Measurements from ENCODE around the gene PRRT1. TPM values are rescaled to one million over a fixed set of nuclear protein-coding genes. Genes with fewer than 3 reads are reported as not detected.

The PRRT1 gene
- total RNA-seq, 1 experiment from 2014 or later, result 12.6 TPM

DNA sequence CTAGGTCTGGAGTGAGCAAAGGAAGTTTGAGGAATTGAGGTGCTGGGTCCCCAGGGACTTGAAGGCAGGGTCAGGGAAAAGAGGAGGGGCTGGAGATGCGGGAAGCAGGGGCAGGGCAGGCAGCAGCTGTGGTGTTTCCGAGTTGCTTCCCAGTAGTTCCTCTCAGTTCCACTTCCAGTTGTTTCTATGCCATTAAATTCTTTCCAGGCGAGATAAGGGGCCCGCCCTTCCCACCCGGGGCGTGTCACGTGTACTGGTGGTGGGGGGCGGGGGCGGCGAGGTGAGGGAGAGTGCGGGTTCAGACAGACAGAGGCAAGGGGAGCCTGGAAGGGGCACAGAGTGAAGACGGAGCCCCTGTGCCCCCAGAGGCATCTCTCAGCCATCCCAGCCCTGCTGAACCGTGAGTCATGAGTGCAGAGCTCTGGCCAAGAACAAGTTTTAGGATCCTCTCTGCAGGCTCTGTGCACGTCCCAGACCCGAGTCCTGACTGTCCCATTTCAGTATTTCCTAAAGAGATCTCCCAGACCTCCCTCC lies 43.6 kb downstream of the PRRT1 start:
- Histone ChIP-seq H3K79me2 (ENCODE audit: low read depth) (no peaks in the 10 kb centered on the region), H3K27ac (no peak overlapping the region), H3K4me3 (no peak overlapping the region), H3K4me2 (peak overlapping the region; percentile 41; the same call in 1 of the 2 replicates), H3F3A (ENCODE audit: insufficient read depth, low read depth) (peaks cover 8% of the 10 kb centered on the region), H3K27me3 (ENCODE audit: insufficient read depth, low read depth) (no peaks in the 10 kb centered on the region), H2AFZ (no peak overlapping the region), H3K9me2 (ENCODE audit: insufficient read depth) (no peaks in the 10 kb centered on the region), H3K36me3 (ENCODE audit: low read depth) (no peaks in the 10 kb centered on the region), H3K4me1 (replicated peaks; ENCODE audit: insufficient read depth) (peaks cover 15% of the 10 kb centered on the region; the same call in 1 of the 2 replicates), H4K20me1 (ENCODE audit: insufficient read depth) (no peaks in the 10 kb centered on the region), H3K9me3 (ENCODE audit: insufficient read depth, low read depth) (no peaks in the 10 kb centered on the region)
- CTCF ChIA-PET, result no interaction called here
- TF ChIP-seq EZH2 (IDR thresholded peaks at IDR 0.05; ENCODE audit: low read depth), result no peak
- no peak for DNase-seq
- no TSS peak for BruUV-seq (replicated peaks)
- intact Hi-C loops (cut with micrococcal nuclease; ENCODE audit: unreplicated experiment), result no loop called here
- POLR2A ChIA-PET (ENCODE audit: unreplicated experiment), result interaction anchor here (0.6 to 0.7 kb wide), 2 partner anchors 15 to 309 kb away, joined by 3 to 4 read pairs; no protein-coding TSS in a partner anchor

DNA sequence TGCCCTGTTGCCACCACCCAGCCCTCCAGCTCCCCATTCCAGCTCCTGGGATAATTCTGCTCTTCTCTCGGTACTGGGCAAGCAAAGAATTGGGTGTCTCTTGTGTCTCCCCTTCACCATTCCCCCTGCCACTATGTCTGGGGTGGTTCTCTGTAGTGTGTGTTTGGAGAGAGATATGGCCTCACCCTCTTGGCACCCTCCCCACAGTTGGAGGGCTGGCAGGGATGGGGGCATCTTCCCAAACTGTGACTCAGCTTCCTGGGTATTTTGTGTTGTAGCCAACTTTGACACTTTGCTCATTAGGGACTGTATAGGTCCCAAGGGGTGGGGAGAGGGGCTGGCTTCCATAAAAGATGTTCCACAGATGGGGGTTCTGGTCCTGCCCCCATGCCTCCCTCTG lies 44.3 kb downstream of the PRRT1 start:
- H3K4me2 ChIP-seq, result peak overlapping the region; percentile 41; the same call in 1 of the 2 replicates
- peaks cover 8% of the 10 kb centered on the region for H3F3A ChIP-seq (ENCODE audit: insufficient read depth, low read depth)
- H3K36me3 ChIP-seq (ENCODE audit: low read depth), result no peaks in the 10 kb centered on the region
- H3K9me2 ChIP-seq (ENCODE audit: insufficient read depth), result no peaks in the 10 kb centered on the region
- H3K4me1 ChIP-seq (replicated peaks; ENCODE audit: insufficient read depth), result peaks cover 15% of the 10 kb centered on the region; the same call in 1 of the 2 replicates
- H3K27me3 ChIP-seq (ENCODE audit: insufficient read depth, low read depth), result no peaks in the 10 kb centered on the region
- H3K4me3 ChIP-seq, result no peak overlapping the region
- TF ChIP-seq EZH2 (IDR thresholded peaks at IDR 0.05; ENCODE audit: low read depth), result no peak
- TF ChIP-seq, protein P1, sequence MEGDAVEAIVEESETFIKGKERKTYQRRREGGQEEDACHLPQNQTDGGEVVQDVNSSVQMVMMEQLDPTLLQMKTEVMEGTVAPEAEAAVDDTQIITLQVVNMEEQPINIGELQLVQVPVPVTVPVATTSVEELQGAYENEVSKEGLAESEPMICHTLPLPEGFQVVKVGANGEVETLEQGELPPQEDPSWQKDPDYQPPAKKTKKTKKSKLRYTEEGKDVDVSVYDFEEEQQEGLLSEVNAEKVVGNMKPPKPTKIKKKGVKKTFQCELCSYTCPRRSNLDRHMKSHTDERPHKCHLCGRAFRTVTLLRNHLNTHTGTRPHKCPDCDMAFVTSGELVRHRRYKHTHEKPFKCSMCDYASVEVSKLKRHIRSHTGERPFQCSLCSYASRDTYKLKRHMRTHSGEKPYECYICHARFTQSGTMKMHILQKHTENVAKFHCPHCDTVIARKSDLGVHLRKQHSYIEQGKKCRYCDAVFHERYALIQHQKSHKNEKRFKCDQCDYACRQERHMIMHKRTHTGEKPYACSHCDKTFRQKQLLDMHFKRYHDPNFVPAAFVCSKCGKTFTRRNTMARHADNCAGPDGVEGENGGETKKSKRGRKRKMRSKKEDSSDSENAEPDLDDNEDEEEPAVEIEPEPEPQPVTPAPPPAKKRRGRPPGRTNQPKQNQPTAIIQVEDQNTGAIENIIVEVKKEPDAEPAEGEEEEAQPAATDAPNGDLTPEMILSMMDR (conservative IDR thresholded peaks at IDR 0.05), result no peak
- H4K20me1 ChIP-seq (ENCODE audit: insufficient read depth), result no peaks in the 10 kb centered on the region
- no peak for DNase-seq
- H3K27ac ChIP-seq, result no peak overlapping the region
- H3K9me3 ChIP-seq (ENCODE audit: insufficient read depth, low read depth), result no peaks in the 10 kb centered on the region
- no peak overlapping the region for H2AFZ ChIP-seq
- no peaks in the 10 kb centered on the region for H3K79me2 ChIP-seq (ENCODE audit: low read depth)
- ChIA-PET CTCF (no interaction called here), POLR2A (ENCODE audit: unreplicated experiment) (interaction anchor here (0.7 kb wide), 1 partner anchor 23 kb away, joined by 4 read pairs; the partner anchor contains the start of gene FKBPL)
- intact Hi-C loops (cut with micrococcal nuclease; ENCODE audit: unreplicated experiment), result no loop called here
- BruUV-seq (replicated peaks), result no TSS peak

DNA sequence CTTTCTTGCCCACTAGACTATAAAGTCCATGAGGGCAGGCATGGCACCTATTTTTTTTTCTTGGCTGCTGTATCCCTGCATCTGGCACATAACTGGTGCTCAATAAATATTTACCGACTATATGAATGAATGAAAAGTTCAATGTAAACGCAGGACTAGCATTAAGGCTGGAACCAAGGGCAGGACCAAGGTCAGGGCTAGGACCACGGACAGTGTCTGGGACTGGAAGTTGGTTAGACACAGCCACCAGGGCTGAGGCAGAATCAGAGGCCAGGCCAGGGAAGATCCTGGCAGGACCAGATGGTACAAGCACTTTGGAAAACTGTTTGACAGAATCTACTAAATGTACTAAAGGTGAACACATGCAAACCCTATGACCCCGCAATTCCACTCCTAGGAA lies 46.3 kb downstream of the PRRT1 start:
- BruUV-seq (replicated peaks), result no TSS peak
- Histone ChIP-seq H3K4me1 (replicated peaks; ENCODE audit: insufficient read depth) (peaks cover 15% of the 10 kb centered on the region; the same call in 1 of the 2 replicates), H3K9me3 (ENCODE audit: insufficient read depth, low read depth) (no peaks in the 10 kb centered on the region), H3K27me3 (ENCODE audit: insufficient read depth, low read depth) (no peaks in the 10 kb centered on the region), H3K4me2 (no peak overlapping the region), H3K4me3 (no peak overlapping the region), H4K20me1 (ENCODE audit: insufficient read depth) (no peaks in the 10 kb centered on the region), H3K27ac (no peak overlapping the region), H3K36me3 (ENCODE audit: low read depth) (no peaks in the 10 kb centered on the region), H2AFZ (no peak overlapping the region), H3F3A (ENCODE audit: insufficient read depth, low read depth) (no peaks in the 10 kb centered on the region; the same call in 1 of the 2 replicates), H3K9me2 (ENCODE audit: insufficient read depth) (no peaks in the 10 kb centered on the region), H3K79me2 (ENCODE audit: low read depth) (no peaks in the 10 kb centered on the region)
- intact Hi-C loops (cut with micrococcal nuclease; ENCODE audit: unreplicated experiment), result no loop called here
- POLR2A ChIA-PET (ENCODE audit: unreplicated experiment), result no interaction called here
- DNase-seq, result no peak
- CTCF ChIA-PET, result no interaction called here
- TF ChIP-seq EZH2 (IDR thresholded peaks at IDR 0.05; ENCODE audit: low read depth), result no peak
- TF ChIP-seq, protein P1 (conservative IDR thresholded peaks at IDR 0.05), result no peak

Measured in PC-9 (cell line).